OCI-LY7 (cell line): ENCODE measurements around the gene GOSR1. TPM values are rescaled to one million over a fixed set of nuclear protein-coding genes. Genes with fewer than 3 reads are reported as not detected.
"Not testable (repeated sequence)": the region's sequence is repeated elsewhere in the genome, so short reads cannot be mapped to it uniquely, and the experiment has no call there.

ENCODE experiments used
- BruUV-seq: library from RNA; stranded (reverse); fragments of 400-500 nt; replicated peaks from 2 replicates; lab custom pipeline; 2021; lab: Mats Ljungman, UMichigan
- CTCF ChIA-PET: fragments of 300-600 bp; sonication (Branson Sonifier 250); formaldehyde crosslinking; loops from one replicate; lab custom pipeline; 2022; ENCODE audit warnings: antibody characterized with exemption; ENCODE audit not compliant: unreplicated experiment; lab: Charles Lee
- POLR2A ChIA-PET: fragments of 300-600 bp; sonication (Branson Sonifier 250); formaldehyde crosslinking; loops from one replicate; lab custom pipeline; 2022; ENCODE audit warnings: antibody characterized with exemption; lab: Charles Lee
- DNase-seq: peaks from one replicate; pipeline ENCODE4 v3.0.0-alpha.2; 2015; ENCODE audit warnings: low spot score
- H2AFZ ChIP-seq: fragments of 200-600 bp; sonication (generic), shearing (Covaris generic); 2 replicates; pipeline ENCODE4 v1.6.1; 2014; ENCODE audit warnings: mild to moderate bottlenecking, antibody characterized with exemption, low read length, moderate library complexity
- H3K27ac ChIP-seq: fragments of 200-600 bp; sonication (generic); 2 replicates; pipeline ENCODE4 v1.5.1; 2014; ENCODE audit warnings: mixed run types, low read depth, mild to moderate bottlenecking, moderate library complexity, low read length, inconsistent platforms; ENCODE audit not compliant: poor library complexity, severe bottlenecking
- H3K36me3 ChIP-seq: fragments of 200-600 bp; sonication (generic); 2 replicates; pipeline ENCODE4 v1.6.1; 2014; ENCODE audit warnings: mild to moderate bottlenecking, antibody characterized with exemption, low read length, moderate library complexity, mixed read lengths; ENCODE audit not compliant: insufficient read depth
- H3K4me1 ChIP-seq: fragments of 200-600 bp; sonication (generic); 2 replicates; pipeline ENCODE4 v1.5.1; 2014; ENCODE audit warnings: mild to moderate bottlenecking, low read length; ENCODE audit not compliant: insufficient read depth, poor library complexity, severe bottlenecking
- H3K4me2 ChIP-seq: fragments of 200-600 bp; sonication (generic); 2 replicates; pipeline ENCODE4 v1.6.1; 2014; ENCODE audit warnings: mild to moderate bottlenecking, low read length
- H3K4me3 ChIP-seq: fragments of 200-600 bp; sonication (generic); 2 replicates; pipeline ENCODE4 v1.5.1; 2014; ENCODE audit warnings: mild to moderate bottlenecking, low read depth, low read length; ENCODE audit not compliant: poor library complexity, severe bottlenecking
- H3K79me2 ChIP-seq: fragments of 200-600 bp; sonication (generic); 2 replicates; pipeline ENCODE4 v1.6.1; 2016; ENCODE audit warnings: low read depth, mild to moderate bottlenecking, low read length, moderate library complexity, mixed read lengths; ENCODE audit not compliant: insufficient read depth
- H3K9me2 ChIP-seq: fragments of 200-600 bp; sonication (generic); 2 replicates; pipeline ENCODE4 v1.6.1; 2016; ENCODE audit warnings: mild to moderate bottlenecking, low read length, mixed read lengths; ENCODE audit not compliant: insufficient read depth
- H3K9me3 ChIP-seq: fragments of 200-600 bp; sonication (generic); 2 replicates; pipeline ENCODE4 v1.6.1; 2014; ENCODE audit warnings: mild to moderate bottlenecking, mixed run types, low read length, mixed read lengths
- H4K20me1 ChIP-seq: fragments of 200-600 bp; sonication (generic); 2 replicates; pipeline ENCODE4 v1.6.1; 2014; ENCODE audit warnings: mild to moderate bottlenecking, antibody characterized with exemption, low read length, moderate library complexity, mixed read lengths; ENCODE audit not compliant: insufficient read depth
- EZH2phosphoT487 ChIP-seq: fragments of 200-600 bp; sonication (generic); IDR thresholded peaks from 2 replicates; pipeline ENCODE4 v1.6.1; 2018; ENCODE audit warnings: low read depth, borderline replicate concordance, mild to moderate bottlenecking, mixed run types, antibody characterized with exemption, low read length, moderate library complexity, mixed read lengths
- intact Hi-C: fragments of 100-400 bp; cut with micrococcal nuclease; formaldehyde crosslinking; loops from one replicate; pipeline ENCODE4 v1.10.0; 2022; ENCODE audit not compliant: unreplicated experiment
- total RNA-seq, 2 experiments: library from RNA; depleted of rRNA in 1 of 2; stranded (reverse); fragments of >200 nt in 1 of 2; shearing (Covaris generic) in 1 of 2; gene quantifications; 2 replicates each; pipeline ENCODE4 v1.2.3, GENCODE V29; 2014 to 2022
- TF ChIP-seq, protein P1 (sequence below): fragments of 200-600 bp; sonication (generic); conservative IDR thresholded peaks from 2 replicates; pipeline ENCODE4 v1.5.1; 2014; ENCODE audit warnings: mild to moderate bottlenecking, antibody characterized with exemption, low read length, moderate library complexity, mixed read lengths

The GOSR1 gene
- total RNA-seq, 2 experiments from 2014 or later, result 15.9 to 49.8 TPM

- no peak overlapping the region for H3K4me3 ChIP-seq
- POLR2A ChIA-PET, result no interaction called here
- H4K20me1 ChIP-seq, result no peaks in the 10 kb centered on the region
- H3K4me1 ChIP-seq, result no peaks in the 10 kb centered on the region
- H3K4me2 ChIP-seq, result no peak overlapping the region
- no peak for DNase-seq
- no peak overlapping the region for H3K27ac ChIP-seq
- CTCF ChIA-PET, result no interaction called here
- H3K9me3 ChIP-seq, result no peaks in the 10 kb centered on the region
- H3K9me2 ChIP-seq, result no peaks in the 10 kb centered on the region
- intact Hi-C loops, result no loop called here
- H3K36me3 ChIP-seq, result peaks cover 7% of the 10 kb centered on the region; the same call in 1 of the 2 replicates
- BruUV-seq, result no TSS peak
- no peak overlapping the region for H2AFZ ChIP-seq
- H3K79me2 ChIP-seq, result no peaks in the 10 kb centered on the region
- TF ChIP-seq, protein P1, sequence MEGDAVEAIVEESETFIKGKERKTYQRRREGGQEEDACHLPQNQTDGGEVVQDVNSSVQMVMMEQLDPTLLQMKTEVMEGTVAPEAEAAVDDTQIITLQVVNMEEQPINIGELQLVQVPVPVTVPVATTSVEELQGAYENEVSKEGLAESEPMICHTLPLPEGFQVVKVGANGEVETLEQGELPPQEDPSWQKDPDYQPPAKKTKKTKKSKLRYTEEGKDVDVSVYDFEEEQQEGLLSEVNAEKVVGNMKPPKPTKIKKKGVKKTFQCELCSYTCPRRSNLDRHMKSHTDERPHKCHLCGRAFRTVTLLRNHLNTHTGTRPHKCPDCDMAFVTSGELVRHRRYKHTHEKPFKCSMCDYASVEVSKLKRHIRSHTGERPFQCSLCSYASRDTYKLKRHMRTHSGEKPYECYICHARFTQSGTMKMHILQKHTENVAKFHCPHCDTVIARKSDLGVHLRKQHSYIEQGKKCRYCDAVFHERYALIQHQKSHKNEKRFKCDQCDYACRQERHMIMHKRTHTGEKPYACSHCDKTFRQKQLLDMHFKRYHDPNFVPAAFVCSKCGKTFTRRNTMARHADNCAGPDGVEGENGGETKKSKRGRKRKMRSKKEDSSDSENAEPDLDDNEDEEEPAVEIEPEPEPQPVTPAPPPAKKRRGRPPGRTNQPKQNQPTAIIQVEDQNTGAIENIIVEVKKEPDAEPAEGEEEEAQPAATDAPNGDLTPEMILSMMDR, result no peak
- no peak for TF ChIP-seq EZH2phosphoT487
These were observed 33.5 kb upstream of the GOSR1 start for GRCh38 chr17:30443721-30444120.

GRCh38 chr17:30446640-30447039 is 30.6 kb upstream of the GOSR1 start:
- H3K27ac ChIP-seq, H3K4me2 ChIP-seq, H4K20me1 ChIP-seq, H3K4me3 ChIP-seq, BruUV-seq, CTCF ChIA-PET, H3K9me2 ChIP-seq, DNase-seq, H3K79me2 ChIP-seq, intact Hi-C loops, POLR2A ChIA-PET, H3K4me1 ChIP-seq, H2AFZ ChIP-seq, H3K9me3 ChIP-seq: not testable (repeated sequence)
- peaks cover 13% of the 10 kb centered on the region; the same call in 1 of the 2 replicates for H3K36me3 ChIP-seq

DNA sequence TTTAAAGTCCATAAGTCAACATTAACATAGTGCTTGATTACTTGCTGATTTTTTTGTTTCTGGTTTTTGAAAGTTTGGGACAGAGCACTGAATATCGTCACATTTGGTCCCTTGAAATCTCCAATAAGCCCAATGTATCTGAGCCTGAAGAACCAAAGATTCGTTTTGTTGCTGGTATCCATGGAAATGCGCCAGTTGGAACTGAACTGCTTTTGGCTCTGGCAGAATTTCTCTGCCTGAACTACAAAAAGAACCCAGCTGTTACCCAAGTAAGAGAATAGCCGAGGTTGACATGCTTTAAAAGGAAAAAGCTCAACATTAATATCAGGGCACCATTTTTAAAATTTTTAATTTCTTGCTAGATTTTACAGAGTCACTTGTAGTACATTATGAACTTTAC is 27.7 kb upstream of the GOSR1 start:
- no peak overlapping the region for H3K4me3 ChIP-seq
- H3K4me1 ChIP-seq, result no peaks in the 10 kb centered on the region
- no peak overlapping the region for H3K4me2 ChIP-seq
- H3K36me3 ChIP-seq, result peaks cover 20% of the 10 kb centered on the region
- H3K9me3 ChIP-seq, result no peaks in the 10 kb centered on the region
- no peaks in the 10 kb centered on the region for H3K9me2 ChIP-seq
- no TSS peak for BruUV-seq
- H3K79me2 ChIP-seq, result no peaks in the 10 kb centered on the region
- no peaks in the 10 kb centered on the region for H4K20me1 ChIP-seq
- TF ChIP-seq, protein P1, result no peak
- no peak for TF ChIP-seq EZH2phosphoT487
- intact Hi-C loops, result no loop called here
- ChIA-PET CTCF (no interaction called here), POLR2A (interaction anchor here (0.6 kb wide), 1 partner anchor 260 kb away, joined by 6 read pairs; no protein-coding TSS in a partner anchor)
- DNase-seq, result no peak
- H2AFZ ChIP-seq, result no peak overlapping the region
- no peak overlapping the region for H3K27ac ChIP-seq
